Activated T-cell treated with anti-CD3 and anti-CD28 coated beads, Interleukin-2, amount 50 U/mL, for 24 hours (primary cell): ENCODE measurements around the gene FRRS1.

ENCODE experiments used
- DNase-seq: peaks from one replicate; pipeline ENCODE4 v3.0.0-alpha.2; 2020
- H3K27ac Mint-ChIP-seq: 2 replicates; pipeline ENCODE4 v1.8.0; 2020; ENCODE audit warnings: mild to moderate bottlenecking, mixed read lengths
- H3K27me3 Mint-ChIP-seq: 2 replicates; pipeline ENCODE4 v1.8.0; 2020; ENCODE audit warnings: mixed read lengths
- H3K36me3 Mint-ChIP-seq: 2 replicates; pipeline ENCODE4 v1.8.0; 2020; ENCODE audit warnings: low read depth, mixed read lengths
- H3K4me1 Mint-ChIP-seq: 2 replicates; pipeline ENCODE4 v1.8.0; 2020; ENCODE audit warnings: low read depth, mixed read lengths
- H3K4me3 Mint-ChIP-seq: 2 replicates; pipeline ENCODE4 v1.8.0; 2020; ENCODE audit warnings: mild to moderate bottlenecking, moderate library complexity, mixed read lengths
- H3K9me3 Mint-ChIP-seq: 2 replicates; pipeline ENCODE4 v1.8.0; 2020; ENCODE audit warnings: mixed read lengths

The FRRS1 gene

GRCh38 chr1:99669821-99670220 lies 96.6 kb downstream of the FRRS1 start:
- Mint-ChIP-seq H3K27me3 (peaks cover 30% of the 10 kb centered on the region), H3K36me3 (no peaks in the 10 kb centered on the region), H3K9me3 (no peaks in the 10 kb centered on the region), H3K27ac (no peak overlapping the region), H3K4me3 (no peak overlapping the region), H3K4me1 (no peaks in the 10 kb centered on the region)
- DNase-seq: no peak

- no peaks in the 10 kb centered on the region for H3K36me3 Mint-ChIP-seq
- no peak for DNase-seq
Observed at GRCh38 chr1:99669376-99669775, 97.1 kb downstream of the FRRS1 start.

GRCh38 chr1:99665212-99665611 lies 101.2 kb downstream of the FRRS1 start:
- Mint-ChIP-seq H3K4me1 (no peaks in the 10 kb centered on the region), H3K9me3 (no peaks in the 10 kb centered on the region), H3K27me3 (peaks cover 11% of the 10 kb centered on the region), H3K27ac (no peak overlapping the region), H3K4me3 (no peak overlapping the region), H3K36me3 (no peaks in the 10 kb centered on the region)
- no peak for DNase-seq

More at GRCh38 chr1:99669376-99669775, 97.1 kb downstream of the FRRS1 start:
- no peak overlapping the region for H3K4me3 Mint-ChIP-seq
- H3K27me3 Mint-ChIP-seq: peaks cover 30% of the 10 kb centered on the region
- H3K9me3 Mint-ChIP-seq: no peaks in the 10 kb centered on the region
- H3K4me1 Mint-ChIP-seq: no peaks in the 10 kb centered on the region
- H3K27ac Mint-ChIP-seq: no peak overlapping the region

GRCh38 chr1:99663501-99663900 lies 102.9 kb downstream of the FRRS1 start:
- Mint-ChIP-seq H3K4me3 (no peak overlapping the region), H3K36me3 (no peaks in the 10 kb centered on the region), H3K9me3 (no peaks in the 10 kb centered on the region), H3K27me3 (peaks cover 13% of the 10 kb centered on the region), H3K27ac (no peak overlapping the region), H3K4me1 (no peaks in the 10 kb centered on the region)
- no peak for DNase-seq

- no peak for DNase-seq
- Mint-ChIP-seq H3K27ac (no peak overlapping the region), H3K4me3 (no peak overlapping the region), H3K27me3 (peaks cover 9% of the 10 kb centered on the region), H3K4me1 (no peaks in the 10 kb centered on the region), H3K9me3 (no peaks in the 10 kb centered on the region), H3K36me3 (no peaks in the 10 kb centered on the region)
Observed at GRCh38 chr1:99662539-99663080, 103.8 kb downstream of the FRRS1 start.

GRCh38 chr1:99661780-99662179 lies 104.7 kb downstream of the FRRS1 start:
- Mint-ChIP-seq H3K9me3 (no peaks in the 10 kb centered on the region), H3K27ac (no peak overlapping the region), H3K36me3 (no peaks in the 10 kb centered on the region), H3K27me3 (peaks cover 4% of the 10 kb centered on the region), H3K4me1 (no peaks in the 10 kb centered on the region), H3K4me3 (no peak overlapping the region)
- DNase-seq: no peak

GRCh38 chr1:99660496-99660895 lies 105.9 kb downstream of the FRRS1 start:
- H3K9me3 Mint-ChIP-seq: no peaks in the 10 kb centered on the region
- H3K4me1 Mint-ChIP-seq: no peaks in the 10 kb centered on the region
- no peaks in the 10 kb centered on the region for H3K36me3 Mint-ChIP-seq
- peaks cover 4% of the 10 kb centered on the region for H3K27me3 Mint-ChIP-seq
- H3K27ac Mint-ChIP-seq: no peak overlapping the region
- DNase-seq: no peak
- no peak overlapping the region for H3K4me3 Mint-ChIP-seq

- Mint-ChIP-seq H3K27me3 (peaks cover 4% of the 10 kb centered on the region), H3K4me3 (no peak overlapping the region), H3K36me3 (no peaks in the 10 kb centered on the region), H3K9me3 (no peaks in the 10 kb centered on the region), H3K27ac (no peak overlapping the region), H3K4me1 (no peaks in the 10 kb centered on the region)
- DNase-seq: no peak
Observed at GRCh38 chr1:99659755-99660210, 106.7 kb downstream of the FRRS1 start.
